ENCODE data around the gene ABCA13. TPM values are rescaled to one million over a fixed set of nuclear protein-coding genes. Genes with fewer than 3 reads are reported as not detected.

The ABCA13 gene
- polyA plus RNA-seq, 1 experiment: 0.05 TPM

DNA sequence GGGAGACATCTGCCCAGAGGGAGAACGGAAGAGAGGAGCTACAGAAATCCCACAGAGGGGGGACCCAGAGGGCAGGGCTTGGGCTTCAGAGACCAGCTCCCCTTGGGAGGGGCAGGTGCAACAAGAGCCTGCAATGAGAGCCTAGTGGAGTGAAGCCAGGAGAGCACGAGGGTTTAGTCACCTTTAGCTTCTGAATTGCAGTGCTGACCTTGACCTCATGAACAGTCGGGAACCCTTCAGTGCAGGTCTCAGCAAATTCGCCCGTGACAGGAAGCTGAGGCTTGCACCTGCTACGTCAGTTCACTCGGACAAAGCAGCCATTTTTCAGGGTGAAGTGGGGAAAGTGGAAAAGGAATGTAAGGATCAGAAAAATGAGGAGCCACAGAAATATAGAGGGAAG is 446.2 kb downstream of the ABCA13 start:
- no peak overlapping the region for H3K4me3 ChIP-seq (ENCODE audit: low read depth, low read length)
- DNase-seq (ENCODE audit: low read depth, low spot score): no peak
- TF ChIP-seq CTCF (IDR thresholded peaks at IDR 0.05; ENCODE audit: low read depth, low read length): no peak
- no peaks in the 10 kb centered on the region for H3K27me3 ChIP-seq (ENCODE audit: control insufficient read depth, insufficient read depth, low read length)
- POLR2A ChIA-PET: no interaction called here
- CTCF ChIA-PET: no interaction called here
- H3K27ac ChIP-seq (ENCODE audit: low read depth, low read length): no peak overlapping the region
- no peaks in the 10 kb centered on the region for H3K9me3 ChIP-seq (ENCODE audit: control insufficient read depth, insufficient read depth, low read length)

DNA sequence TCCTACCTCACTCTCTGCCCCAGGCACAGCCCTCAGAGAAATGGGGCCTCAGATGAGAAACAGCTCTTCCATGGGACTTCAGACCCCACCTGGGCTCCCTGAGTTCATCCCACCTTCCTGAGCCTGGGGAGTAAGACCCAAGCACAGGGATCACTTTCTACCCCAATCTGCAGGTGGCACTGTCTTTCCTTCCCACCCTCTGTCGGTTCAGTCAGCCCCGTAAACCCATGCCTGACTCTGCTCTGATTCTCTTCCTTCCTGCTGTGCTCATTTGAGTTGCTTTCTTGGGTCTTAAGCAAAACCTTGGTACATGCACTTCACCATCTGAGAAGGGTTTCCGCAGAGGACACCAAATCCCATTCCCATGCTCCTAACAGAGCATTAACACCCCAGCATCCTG is 446.7 kb downstream of the ABCA13 start:
- H3K27me3 ChIP-seq (ENCODE audit: control insufficient read depth, insufficient read depth, low read length): no peaks in the 10 kb centered on the region
- POLR2A ChIA-PET: no interaction called here
- no peak overlapping the region for H3K27ac ChIP-seq (ENCODE audit: low read depth, low read length)
- no peaks in the 10 kb centered on the region for H3K9me3 ChIP-seq (ENCODE audit: control insufficient read depth, insufficient read depth, low read length)
- no peak overlapping the region for H3K4me3 ChIP-seq (ENCODE audit: low read depth, low read length)
- no peak for DNase-seq (ENCODE audit: low read depth, low spot score)
- CTCF ChIA-PET: no interaction called here
- no peak for TF ChIP-seq CTCF (IDR thresholded peaks at IDR 0.05; ENCODE audit: low read depth, low read length)

GRCh38 chr7:48621076-48621475 is 449.8 kb downstream of the ABCA13 start:
- TF ChIP-seq CTCF (IDR thresholded peaks at IDR 0.05; ENCODE audit: low read depth, low read length): no peak
- Histone ChIP-seq H3K9me3 (ENCODE audit: control insufficient read depth, insufficient read depth, low read length) (no peaks in the 10 kb centered on the region), H3K4me3 (ENCODE audit: low read depth, low read length) (no peak overlapping the region), H3K27me3 (ENCODE audit: control insufficient read depth, insufficient read depth, low read length) (no peaks in the 10 kb centered on the region), H3K27ac (ENCODE audit: low read depth, low read length) (no peak overlapping the region)
- ChIA-PET CTCF (no interaction called here), POLR2A (no interaction called here)
- DNase-seq (ENCODE audit: low read depth, low spot score): no peak

DNA sequence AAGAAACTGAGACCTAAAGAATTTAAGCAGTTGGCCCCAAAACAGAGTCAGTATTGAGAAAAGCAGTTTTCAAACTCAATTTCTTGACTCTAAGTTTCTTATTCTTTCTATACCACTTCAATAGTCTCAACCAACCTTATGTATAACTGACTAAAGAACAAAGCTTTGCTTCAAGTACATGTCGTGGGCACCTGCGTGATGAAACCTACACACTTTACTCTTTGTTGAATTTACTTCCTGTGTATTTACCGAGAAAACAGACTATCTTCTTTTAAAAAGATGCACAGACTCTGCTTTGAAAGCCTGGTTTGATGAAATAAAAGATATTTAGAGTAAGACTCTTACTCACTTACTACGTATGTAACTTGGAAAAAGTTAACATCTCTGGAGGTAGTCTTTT is 455.9 kb downstream of the ABCA13 start:
- CTCF ChIA-PET: no interaction called here
- H3K4me3 ChIP-seq (ENCODE audit: low read depth, low read length): no peak overlapping the region
- DNase-seq (ENCODE audit: low read depth, low spot score): no peak
- TF ChIP-seq CTCF (IDR thresholded peaks at IDR 0.05; ENCODE audit: low read depth, low read length): no peak
- POLR2A ChIA-PET: no interaction called here
- no peaks in the 10 kb centered on the region; the same call in 1 of the 2 replicates for H3K9me3 ChIP-seq (ENCODE audit: control insufficient read depth, insufficient read depth, low read length)
- H3K27ac ChIP-seq (ENCODE audit: low read depth, low read length): no peak overlapping the region
- no peaks in the 10 kb centered on the region for H3K27me3 ChIP-seq (ENCODE audit: control insufficient read depth, insufficient read depth, low read length)

GRCh38 chr7:48628793-48629349 is 457.6 kb downstream of the ABCA13 start:
- POLR2A ChIA-PET: no interaction called here
- DNase-seq (ENCODE audit: low read depth, low spot score): no peak
- no peaks in the 10 kb centered on the region; the same call in 1 of the 2 replicates for H3K9me3 ChIP-seq (ENCODE audit: control insufficient read depth, insufficient read depth, low read length)
- TF ChIP-seq CTCF (IDR thresholded peaks at IDR 0.05; ENCODE audit: low read depth, low read length): no peak
- no peak overlapping the region for H3K27ac ChIP-seq (ENCODE audit: low read depth, low read length)
- CTCF ChIA-PET: no interaction called here
- no peaks in the 10 kb centered on the region for H3K27me3 ChIP-seq (ENCODE audit: control insufficient read depth, insufficient read depth, low read length)
- no peak overlapping the region for H3K4me3 ChIP-seq (ENCODE audit: low read depth, low read length)
